Karpas-422 (cell line): Measurements from ENCODE around the gene KLHL22. TPM values are rescaled to one million over a fixed set of nuclear protein-coding genes. Genes with fewer than 3 reads are reported as not detected.

ENCODE experiments used
- DNase-seq: peaks from one replicate; pipeline ENCODE4 v3.0.0-alpha.2; 2015
- H2AFZ ChIP-seq: fragments of 200-600 bp; sonication (generic); 2 replicates; pipeline ENCODE4 v1.6.1; 2014; ENCODE audit warnings: antibody characterized with exemption, low read length, mixed read lengths
- H3K27ac ChIP-seq: fragments of 200-600 bp; sonication (generic); 2 replicates; pipeline ENCODE4 v1.5.1; 2014; ENCODE audit warnings: mild to moderate bottlenecking, low read length, moderate library complexity
- H3K27me3 ChIP-seq: fragments of 200-600 bp; sonication (generic); 2 replicates; pipeline ENCODE4 v1.6.1; 2014; ENCODE audit warnings: low read length, mixed read lengths
- H3K36me3 ChIP-seq: fragments of 200-600 bp; sonication (generic); 2 replicates; pipeline ENCODE4 v1.6.1; 2014; ENCODE audit warnings: low read length, mixed read lengths; ENCODE audit not compliant: insufficient read depth
- H3K4me1 ChIP-seq: fragments of 200-600 bp; sonication (generic); 2 replicates; pipeline ENCODE4 v1.6.1; 2014; ENCODE audit warnings: mild to moderate bottlenecking, low read length, mixed read lengths
- H3K4me2 ChIP-seq: fragments of 200-600 bp; sonication (generic); 2 replicates; pipeline ENCODE4 v1.6.1; 2014; ENCODE audit warnings: low read length, low read depth, mild to moderate bottlenecking; ENCODE audit not compliant: poor library complexity, severe bottlenecking
- H3K4me3 ChIP-seq: fragments of 200-600 bp; sonication (generic); 2 replicates; pipeline ENCODE4 v1.5.1; 2014; ENCODE audit warnings: mild to moderate bottlenecking, antibody characterized with exemption, low read length, mixed read lengths
- H3K79me2 ChIP-seq: fragments of 200-600 bp; sonication (generic); 2 replicates; pipeline ENCODE4 v1.6.1; 2014; ENCODE audit warnings: mild to moderate bottlenecking, low read length, mixed read lengths
- H3K9ac ChIP-seq: fragments of 200-600 bp; sonication (generic); 2 replicates; pipeline ENCODE4 v1.6.0; 2014; ENCODE audit warnings: low read length
- H3K9me2 ChIP-seq: fragments of 200-600 bp; sonication (generic), shearing (Covaris generic); replicated peaks from 2 replicates; pipeline ENCODE4 v1.6.0; 2014; ENCODE audit warnings: mild to moderate bottlenecking, low read length, moderate library complexity; ENCODE audit not compliant: insufficient read depth
- H3K9me3 ChIP-seq: fragments of 300-700, 200-600 bp; sonication (generic); 2 replicates; pipeline ENCODE4 v1.6.1; 2014; ENCODE audit warnings: low read length, mixed read lengths
- H4K20me1 ChIP-seq: fragments of 200-600 bp; sonication (generic); 2 replicates; pipeline ENCODE4 v1.6.1; 2014; ENCODE audit warnings: mild to moderate bottlenecking, antibody characterized with exemption, low read length, low read depth; ENCODE audit not compliant: insufficient read depth
- total RNA-seq: library from RNA; depleted of rRNA; stranded (reverse); fragments of >200 nt; shearing (Covaris generic); gene quantifications from 2 replicates; pipeline ENCODE4 v1.2.3, GENCODE V29; 2014; ENCODE audit warnings: low replicate concordance

Gene KLHL22
- total RNA-seq, 1 experiment from 2014 or later: 9.7 TPM

GRCh38 chr22:20429254-20430100 lies 66.1 kb downstream of the KLHL22 start:
- H3K9me2 ChIP-seq: no peaks in the 10 kb centered on the region
- no peak overlapping the region for H3K27ac ChIP-seq
- H3K27me3 ChIP-seq: no peaks in the 10 kb centered on the region
- H3K9ac ChIP-seq: peak overlapping the region; percentile 45; the same call in 1 of the 2 replicates
- H3K79me2 ChIP-seq: no peaks in the 10 kb centered on the region
- DNase-seq: peak; percentile 83
- no peaks in the 10 kb centered on the region for H3K4me1 ChIP-seq
- H3K9me3 ChIP-seq: no peaks in the 10 kb centered on the region
- H3K4me3 ChIP-seq: peak overlapping the region; percentile 10; the same call in 1 of the 2 replicates
- no peaks in the 10 kb centered on the region for H4K20me1 ChIP-seq
- H2AFZ ChIP-seq: no peak overlapping the region
- H3K36me3 ChIP-seq: no peaks in the 10 kb centered on the region
- peak overlapping the region; percentile 32 for H3K4me2 ChIP-seq

GRCh38 chr22:20428496-20429253 lies 66.9 kb downstream of the KLHL22 start:
- no peaks in the 10 kb centered on the region for H3K79me2 ChIP-seq
- H2AFZ ChIP-seq: no peak overlapping the region
- no peak for DNase-seq
- no peaks in the 10 kb centered on the region for H3K4me1 ChIP-seq
- H4K20me1 ChIP-seq: no peaks in the 10 kb centered on the region
- H3K4me2 ChIP-seq: peak overlapping the region; percentile 32
- no peaks in the 10 kb centered on the region for H3K9me3 ChIP-seq
- H3K9ac ChIP-seq: peak overlapping the region; percentile 45; the same call in 1 of the 2 replicates
- H3K9me2 ChIP-seq: no peaks in the 10 kb centered on the region
- no peaks in the 10 kb centered on the region for H3K36me3 ChIP-seq
- H3K27me3 ChIP-seq: no peaks in the 10 kb centered on the region
- no peak overlapping the region for H3K27ac ChIP-seq
- peak overlapping the region; percentile 10; the same call in 1 of the 2 replicates for H3K4me3 ChIP-seq

DNA sequence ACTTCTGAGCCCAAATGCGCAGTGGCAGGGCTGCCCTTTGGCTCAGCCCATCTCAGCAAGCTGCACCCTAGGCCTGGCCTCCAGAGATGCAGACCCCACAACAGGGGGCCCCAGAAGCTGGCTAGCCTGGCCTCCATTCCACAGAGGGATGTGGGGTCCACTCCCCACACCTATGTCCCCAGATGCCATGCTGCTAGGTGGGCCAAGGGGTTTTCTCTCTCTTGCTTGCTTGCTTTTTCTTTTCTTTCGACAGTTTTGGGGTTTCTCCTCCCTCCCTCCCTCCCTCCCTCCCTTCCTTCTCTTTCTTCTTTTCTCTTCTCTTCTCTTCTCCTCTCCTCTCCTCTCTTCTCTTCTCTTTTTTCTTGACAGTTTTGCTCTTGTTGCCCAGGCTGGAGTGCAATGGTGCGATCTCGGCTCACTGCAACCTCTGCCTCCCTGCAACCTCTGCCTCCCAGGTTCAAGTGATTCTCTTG lies 67.6 kb downstream of the KLHL22 start:
- Histone ChIP-seq H3K79me2 (no peaks in the 10 kb centered on the region), H3K4me1 (no peaks in the 10 kb centered on the region), H3K36me3 (no peaks in the 10 kb centered on the region), H3K27me3 (no peaks in the 10 kb centered on the region), H3K4me2 (no peak overlapping the region), H3K9ac (no peak overlapping the region), H3K9me3 (no peaks in the 10 kb centered on the region), H2AFZ (no peak overlapping the region), H3K9me2 (no peaks in the 10 kb centered on the region), H3K27ac (no peak overlapping the region), H3K4me3 (no peak overlapping the region), H4K20me1 (no peaks in the 10 kb centered on the region)
- no peak for DNase-seq

DNA sequence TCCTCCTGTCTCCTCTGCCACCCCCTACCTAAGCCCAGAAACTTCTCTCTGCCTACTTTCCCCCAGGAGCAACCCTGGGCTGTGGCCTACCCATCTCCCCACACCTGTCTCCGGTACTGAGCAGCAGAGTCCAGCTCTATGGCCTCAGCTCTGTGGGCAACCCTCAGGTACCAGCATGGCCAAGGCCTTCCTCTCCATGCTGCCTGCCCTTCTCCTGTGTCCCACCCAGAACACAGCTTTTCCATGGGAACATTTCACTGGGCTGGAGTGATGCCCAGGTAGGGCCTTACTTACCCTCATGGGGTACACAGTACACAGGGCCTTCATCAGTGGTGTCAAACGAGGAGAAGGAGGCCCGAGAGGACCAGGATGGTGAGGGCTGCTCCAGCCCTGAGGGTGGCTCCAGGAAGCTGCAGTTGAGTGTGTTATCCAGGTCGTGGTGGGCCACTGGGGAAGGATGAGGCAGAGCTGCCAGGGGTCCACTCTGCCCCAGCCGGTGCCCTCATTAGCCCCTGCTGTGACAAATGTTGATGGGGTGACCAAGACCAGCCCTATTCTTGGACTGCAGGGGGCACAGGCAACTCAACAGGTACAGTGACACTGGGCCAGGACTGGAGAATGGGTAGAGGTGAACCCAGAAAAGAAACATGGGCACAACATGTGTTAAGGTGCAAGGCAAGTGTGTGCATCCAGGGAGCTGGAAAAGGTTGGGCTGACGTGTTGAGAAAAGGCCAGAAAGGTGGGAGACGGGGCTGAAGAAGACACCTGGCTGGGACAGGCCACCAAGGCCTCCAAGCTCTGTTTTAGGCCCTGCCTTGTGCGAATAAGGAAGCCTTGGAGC lies 68.3 kb downstream of the KLHL22 start:
- no peaks in the 10 kb centered on the region for H3K4me1 ChIP-seq

DNA sequence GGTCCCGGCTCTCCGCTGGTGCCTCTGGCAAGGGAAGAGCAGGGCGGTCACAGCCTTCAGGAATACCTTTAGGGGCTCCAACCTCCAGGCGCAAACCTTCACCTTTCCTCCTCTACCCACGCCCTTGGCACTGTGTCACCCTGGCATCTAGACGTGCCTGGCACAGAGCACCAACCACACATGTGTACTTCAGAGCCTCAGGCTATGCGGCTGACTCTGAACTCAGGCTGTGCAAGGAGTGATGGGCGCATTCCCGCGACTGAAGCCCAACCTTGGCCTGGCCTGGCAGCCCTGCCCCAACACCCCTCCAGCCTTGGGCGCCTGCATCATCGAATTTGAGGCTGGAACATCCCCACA lies 69.4 kb downstream of the KLHL22 start:
- Histone ChIP-seq H2AFZ (no peak overlapping the region), H3K4me3 (no peak overlapping the region), H4K20me1 (no peaks in the 10 kb centered on the region), H3K27ac (no peak overlapping the region), H3K27me3 (no peaks in the 10 kb centered on the region), H3K4me1 (no peaks in the 10 kb centered on the region), H3K9ac (no peak overlapping the region), H3K9me2 (no peaks in the 10 kb centered on the region), H3K36me3 (no peaks in the 10 kb centered on the region), H3K9me3 (no peaks in the 10 kb centered on the region), H3K79me2 (no peaks in the 10 kb centered on the region), H3K4me2 (no peak overlapping the region)
- no peak for DNase-seq

More for the DNA sequence above, 68.3 kb downstream of the KLHL22 start:
- H2AFZ ChIP-seq: no peak overlapping the region
- H3K4me2 ChIP-seq: no peak overlapping the region
- no peak overlapping the region for H3K9ac ChIP-seq
- no peaks in the 10 kb centered on the region for H3K27me3 ChIP-seq
- H3K9me2 ChIP-seq: no peaks in the 10 kb centered on the region
- no peaks in the 10 kb centered on the region for H4K20me1 ChIP-seq
- DNase-seq: no peak
- H3K27ac ChIP-seq: no peak overlapping the region
- H3K79me2 ChIP-seq: no peaks in the 10 kb centered on the region
- no peaks in the 10 kb centered on the region for H3K9me3 ChIP-seq
- H3K4me3 ChIP-seq: no peak overlapping the region
- no peaks in the 10 kb centered on the region for H3K36me3 ChIP-seq

- Histone ChIP-seq H3K4me2 (no peak overlapping the region), H3K4me1 (no peaks in the 10 kb centered on the region), H2AFZ (no peak overlapping the region), H3K79me2 (no peaks in the 10 kb centered on the region), H3K27ac (no peak overlapping the region), H3K9me3 (no peaks in the 10 kb centered on the region), H3K36me3 (no peaks in the 10 kb centered on the region), H3K4me3 (no peak overlapping the region), H3K9me2 (no peaks in the 10 kb centered on the region), H3K27me3 (no peaks in the 10 kb centered on the region), H3K9ac (no peak overlapping the region), H4K20me1 (no peaks in the 10 kb centered on the region)
- no peak for DNase-seq
Observed at GRCh38 chr22:20425566-20426258, 69.9 kb downstream of the KLHL22 start.

GRCh38 chr22:20424932-20425565 lies 70.5 kb downstream of the KLHL22 start:
- H3K9ac ChIP-seq: no peak overlapping the region
- H3K27me3 ChIP-seq: no peaks in the 10 kb centered on the region
- H3K9me3 ChIP-seq: no peaks in the 10 kb centered on the region
- no peak overlapping the region for H3K4me2 ChIP-seq
- DNase-seq: no peak
- H4K20me1 ChIP-seq: no peaks in the 10 kb centered on the region
- no peak overlapping the region for H3K4me3 ChIP-seq
- no peaks in the 10 kb centered on the region for H3K9me2 ChIP-seq
- no peaks in the 10 kb centered on the region for H3K4me1 ChIP-seq
- H2AFZ ChIP-seq: no peak overlapping the region
- no peaks in the 10 kb centered on the region for H3K79me2 ChIP-seq
- no peak overlapping the region for H3K27ac ChIP-seq
- no peaks in the 10 kb centered on the region for H3K36me3 ChIP-seq
